Activated T-cell treated with anti-CD3 and anti-CD28 coated beads, Interleukin-2, amount 50 U/mL, for 24 hours (primary cell): ENCODE data around the gene YTHDF1.
A peak's percentile ranks its signal among the peaks of the same experiment; 100 is the strongest.

Source experiments
- DNase-seq: peaks from one replicate; pipeline ENCODE4 v3.0.0-alpha.2; 2020
- H3K27ac Mint-ChIP-seq: 2 replicates; pipeline ENCODE4 v1.8.0; 2020; ENCODE audit warnings: mild to moderate bottlenecking, mixed read lengths
- H3K27me3 Mint-ChIP-seq: 2 replicates; pipeline ENCODE4 v1.8.0; 2020; ENCODE audit warnings: mixed read lengths
- H3K36me3 Mint-ChIP-seq: 2 replicates; pipeline ENCODE4 v1.8.0; 2020; ENCODE audit warnings: low read depth, mixed read lengths
- H3K4me1 Mint-ChIP-seq: 2 replicates; pipeline ENCODE4 v1.8.0; 2020; ENCODE audit warnings: low read depth, mixed read lengths
- H3K4me3 Mint-ChIP-seq: 2 replicates; pipeline ENCODE4 v1.8.0; 2020; ENCODE audit warnings: mild to moderate bottlenecking, moderate library complexity, mixed read lengths
- H3K9me3 Mint-ChIP-seq: 2 replicates; pipeline ENCODE4 v1.8.0; 2020; ENCODE audit warnings: mixed read lengths

Gene YTHDF1

GRCh38 chr20:63181226-63181625, 34.7 kb downstream of the YTHDF1 start:
- Mint-ChIP-seq H3K4me1 (peaks cover 13% of the 10 kb centered on the region), H3K9me3 (no peaks in the 10 kb centered on the region), H3K36me3 (no peaks in the 10 kb centered on the region), H3K4me3 (no peak overlapping the region), H3K27me3 (peaks cover 52% of the 10 kb centered on the region), H3K27ac (no peak overlapping the region)
- no peak for DNase-seq

- H3K4me3 Mint-ChIP-seq: no peak overlapping the region
Measured at GRCh38 chr20:63180569-63181185, 35.3 kb downstream of the YTHDF1 start.

GRCh38 chr20:63179687-63180568, 36.0 kb downstream of the YTHDF1 start:
- peaks cover 14% of the 10 kb centered on the region for H3K4me1 Mint-ChIP-seq
- no peaks in the 10 kb centered on the region for H3K36me3 Mint-ChIP-seq
- H3K27ac Mint-ChIP-seq: no peak overlapping the region
- H3K4me3 Mint-ChIP-seq: peak overlapping the region; percentile 46
- H3K9me3 Mint-ChIP-seq: no peaks in the 10 kb centered on the region
- peaks cover 58% of the 10 kb centered on the region for H3K27me3 Mint-ChIP-seq
- DNase-seq: no peak

More at GRCh38 chr20:63180569-63181185, 35.3 kb downstream of the YTHDF1 start:
- H3K27ac Mint-ChIP-seq: no peak overlapping the region
- no peak for DNase-seq
- no peaks in the 10 kb centered on the region for H3K36me3 Mint-ChIP-seq
- H3K9me3 Mint-ChIP-seq: no peaks in the 10 kb centered on the region
- peaks cover 56% of the 10 kb centered on the region for H3K27me3 Mint-ChIP-seq
- peaks cover 14% of the 10 kb centered on the region for H3K4me1 Mint-ChIP-seq

- Mint-ChIP-seq H3K9me3 (no peaks in the 10 kb centered on the region), H3K4me1 (peaks cover 14% of the 10 kb centered on the region), H3K36me3 (no peaks in the 10 kb centered on the region), H3K4me3 (peak overlapping the region; percentile 46), H3K27me3 (peaks cover 65% of the 10 kb centered on the region), H3K27ac (no peak overlapping the region)
- peak; percentile 77 for DNase-seq
Measured at GRCh38 chr20:63178889-63179686, 36.8 kb downstream of the YTHDF1 start.

GRCh38 chr20:63178446-63178820, 37.5 kb downstream of the YTHDF1 start:
- H3K9me3 Mint-ChIP-seq: no peaks in the 10 kb centered on the region
- H3K27me3 Mint-ChIP-seq: peaks cover 69% of the 10 kb centered on the region
- DNase-seq: no peak
- H3K36me3 Mint-ChIP-seq: no peaks in the 10 kb centered on the region
- no peak overlapping the region for H3K27ac Mint-ChIP-seq
- no peak overlapping the region for H3K4me3 Mint-ChIP-seq
- peaks cover 14% of the 10 kb centered on the region for H3K4me1 Mint-ChIP-seq

GRCh38 chr20:63177785-63178445, 38.0 kb downstream of the YTHDF1 start:
- Mint-ChIP-seq H3K27me3 (peaks cover 68% of the 10 kb centered on the region), H3K4me3 (peak overlapping the region; percentile 20)

GRCh38 chr20:63177134-63177784, 38.7 kb downstream of the YTHDF1 start:
- no peak for DNase-seq
- H3K4me3 Mint-ChIP-seq: peak overlapping the region; percentile 10
- H3K9me3 Mint-ChIP-seq: no peaks in the 10 kb centered on the region
- no peak overlapping the region for H3K27ac Mint-ChIP-seq
- H3K4me1 Mint-ChIP-seq: peaks cover 14% of the 10 kb centered on the region
- H3K27me3 Mint-ChIP-seq: peaks cover 66% of the 10 kb centered on the region
- no peaks in the 10 kb centered on the region for H3K36me3 Mint-ChIP-seq

More at GRCh38 chr20:63177785-63178445, 38.0 kb downstream of the YTHDF1 start:
- Mint-ChIP-seq H3K9me3 (no peaks in the 10 kb centered on the region), H3K27ac (no peak overlapping the region), H3K4me1 (peaks cover 14% of the 10 kb centered on the region), H3K36me3 (no peaks in the 10 kb centered on the region)
- no peak for DNase-seq

GRCh38 chr20:63176427-63177133, 39.4 kb downstream of the YTHDF1 start:
- Mint-ChIP-seq H3K4me3 (peak overlapping the region; percentile 10), H3K4me1 (peaks cover 14% of the 10 kb centered on the region)

GRCh38 chr20:63176034-63176426, 39.9 kb downstream of the YTHDF1 start:
- Mint-ChIP-seq H3K27me3 (peaks cover 66% of the 10 kb centered on the region), H3K9me3 (no peaks in the 10 kb centered on the region), H3K27ac (no peak overlapping the region), H3K4me1 (peaks cover 14% of the 10 kb centered on the region), H3K36me3 (no peaks in the 10 kb centered on the region), H3K4me3 (no peak overlapping the region)
- no peak for DNase-seq

More at GRCh38 chr20:63176427-63177133, 39.4 kb downstream of the YTHDF1 start:
- Mint-ChIP-seq H3K27me3 (peaks cover 67% of the 10 kb centered on the region), H3K27ac (no peak overlapping the region), H3K9me3 (no peaks in the 10 kb centered on the region), H3K36me3 (no peaks in the 10 kb centered on the region)
- no peak for DNase-seq

- Mint-ChIP-seq H3K36me3 (no peaks in the 10 kb centered on the region), H3K4me1 (peaks cover 14% of the 10 kb centered on the region), H3K27me3 (peaks cover 65% of the 10 kb centered on the region), H3K9me3 (no peaks in the 10 kb centered on the region), H3K4me3 (no peak overlapping the region), H3K27ac (no peak overlapping the region)
- no peak for DNase-seq
Measured at GRCh38 chr20:63175038-63175895, 40.7 kb downstream of the YTHDF1 start.

GRCh38 chr20:63174309-63175037, 41.5 kb downstream of the YTHDF1 start:
- DNase-seq: no peak

GRCh38 chr20:63173552-63174191, 42.3 kb downstream of the YTHDF1 start:
- H3K36me3 Mint-ChIP-seq: no peaks in the 10 kb centered on the region
- no peaks in the 10 kb centered on the region for H3K9me3 Mint-ChIP-seq
- peaks cover 65% of the 10 kb centered on the region for H3K27me3 Mint-ChIP-seq
- no peak for DNase-seq
- no peak overlapping the region for H3K27ac Mint-ChIP-seq
- peaks cover 9% of the 10 kb centered on the region for H3K4me1 Mint-ChIP-seq
- H3K4me3 Mint-ChIP-seq: no peak overlapping the region

More at GRCh38 chr20:63174309-63175037, 41.5 kb downstream of the YTHDF1 start:
- H3K36me3 Mint-ChIP-seq: no peaks in the 10 kb centered on the region
- H3K9me3 Mint-ChIP-seq: no peaks in the 10 kb centered on the region
- H3K27me3 Mint-ChIP-seq: peaks cover 65% of the 10 kb centered on the region
- H3K4me3 Mint-ChIP-seq: no peak overlapping the region
- H3K4me1 Mint-ChIP-seq: peaks cover 11% of the 10 kb centered on the region
- H3K27ac Mint-ChIP-seq: no peak overlapping the region
